GM18505 (cell line): ENCODE data around the gene RBMX2.
A peak's percentile ranks its signal among the peaks of the same experiment; 100 is the strongest.
"Not testable (repeated sequence)": the region's sequence is repeated elsewhere in the genome, so short reads cannot be mapped to it uniquely, and the experiment has no call there.

Experiments
- ATAC-seq: cut with Tn5 transposase; IDR thresholded peaks from one replicate; pipeline ENCODE4 v1.9.1; 2021; ENCODE audit not compliant: unreplicated experiment
- POLR2A ChIP-seq: IDR thresholded peaks from 4 replicates; pipeline ENCODE4 v1.6.1; 2011; ENCODE audit warnings: borderline replicate concordance; ENCODE audit not compliant: insufficient read depth, insufficient read length; ENCODE audit errors: extremely low read depth

RBMX2 gene

GRCh38 chrX:130401415-130402207, at the start of gene RBMX2:
Gene RBMX2 (plus strand): TSS chrX:130401987. CDS start chrX:130402033, 46 bp downstream.
- TF ChIP-seq POLR2A = peak; percentile 79
- peak; percentile 94 for ATAC-seq

GRCh38 chrX:130352050-130352449, 49.7 kb upstream of the RBMX2 start:
- not testable (repeated sequence) for ATAC-seq

GRCh38 chrX:130376077-130376476, 25.7 kb upstream of the RBMX2 start:
- no peak for ATAC-seq
- no peak for TF ChIP-seq POLR2A

GRCh38 chrX:130378024-130378669, 23.6 kb upstream of the RBMX2 start:
- no peak for TF ChIP-seq POLR2A
- no peak for ATAC-seq

GRCh38 chrX:130385520-130385919, 16.3 kb upstream of the RBMX2 start, which contains the start of gene GPR119:
Gene GPR119 (minus strand): TSS chrX:130385674. CDS start chrX:130385447, 227 bp downstream.
- no peak for ATAC-seq
- TF ChIP-seq POLR2A = no peak

- no peak for TF ChIP-seq POLR2A
- no peak for ATAC-seq
These were observed 15.4 kb upstream of the RBMX2 start for GRCh38 chrX:130386408-130386808.

GRCh38 chrX:130393451-130394074, 8.2 kb upstream of the RBMX2 start:
- ATAC-seq = no peak
- no peak for TF ChIP-seq POLR2A

GRCh38 chrX:130395341-130395740, 6.4 kb upstream of the RBMX2 start:
- ATAC-seq = no peak
- no peak for TF ChIP-seq POLR2A

- TF ChIP-seq POLR2A = no peak
- ATAC-seq = no peak
These were observed 459 bp downstream of the RBMX2 start for GRCh38 chrX:130402208-130402684.

- TF ChIP-seq POLR2A = no peak
- ATAC-seq = no peak
These were observed 11.6 kb downstream of the RBMX2 start for GRCh38 chrX:130413415-130413814.

GRCh38 chrX:130414800-130415199, 13.0 kb downstream of the RBMX2 start:
- ATAC-seq = no peak

GRCh38 chrX:130415201-130415600, 13.4 kb downstream of the RBMX2 start:
- ATAC-seq = no peak
- no peak for TF ChIP-seq POLR2A

More at GRCh38 chrX:130414800-130415199, 13.0 kb downstream of the RBMX2 start:
- no peak for TF ChIP-seq POLR2A

GRCh38 chrX:130416785-130417184, 15.0 kb downstream of the RBMX2 start:
- TF ChIP-seq POLR2A = no peak
- no peak for ATAC-seq
